Activated effector memory CD4-positive, alpha-beta T cell treated with Interleukin-2 at 50 U/mL for 16 hours (primary cell): ENCODE measurements around the gene HSD17B8.

Experiments
- DNase-seq: peaks from one replicate; pipeline ENCODE4 v3.0.0-alpha.2; 2020

HSD17B8 gene

GRCh38 chr6:33204415-33205190 lies at the start of gene HSD17B8:
TSS of gene HSD17B8 (plus strand) at chr6:33204655. CDS start at chr6:33204669, 14 bp downstream.
- DNase-seq = peak; percentile 86

- DNase-seq = no peak
Observed at GRCh38 chr6:33156561-33156960, 47.9 kb upstream of the HSD17B8 start.

DNA sequence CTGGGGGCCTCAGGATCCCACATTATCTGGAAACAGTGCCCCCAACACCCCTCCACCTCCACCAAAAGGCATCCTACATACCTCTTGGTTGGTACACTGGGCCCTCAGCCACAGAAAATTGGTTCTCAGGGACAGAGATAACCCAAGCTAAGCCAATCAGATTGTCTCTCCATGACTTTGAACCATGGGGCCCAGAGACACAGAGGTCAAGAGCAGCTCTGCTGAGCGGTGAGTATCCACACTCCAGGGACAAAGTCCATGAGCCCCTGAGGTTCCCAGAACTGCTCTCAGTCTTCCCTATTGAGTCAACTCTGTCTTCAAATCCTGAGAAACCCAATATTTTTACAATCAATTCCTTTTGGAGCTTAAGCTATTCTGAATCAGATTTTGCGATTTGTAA lies 47.5 kb upstream of the HSD17B8 start:
- no peak for DNase-seq

GRCh38 chr6:33160096-33160495 lies 44.4 kb upstream of the HSD17B8 start:
- DNase-seq = no peak

DNA sequence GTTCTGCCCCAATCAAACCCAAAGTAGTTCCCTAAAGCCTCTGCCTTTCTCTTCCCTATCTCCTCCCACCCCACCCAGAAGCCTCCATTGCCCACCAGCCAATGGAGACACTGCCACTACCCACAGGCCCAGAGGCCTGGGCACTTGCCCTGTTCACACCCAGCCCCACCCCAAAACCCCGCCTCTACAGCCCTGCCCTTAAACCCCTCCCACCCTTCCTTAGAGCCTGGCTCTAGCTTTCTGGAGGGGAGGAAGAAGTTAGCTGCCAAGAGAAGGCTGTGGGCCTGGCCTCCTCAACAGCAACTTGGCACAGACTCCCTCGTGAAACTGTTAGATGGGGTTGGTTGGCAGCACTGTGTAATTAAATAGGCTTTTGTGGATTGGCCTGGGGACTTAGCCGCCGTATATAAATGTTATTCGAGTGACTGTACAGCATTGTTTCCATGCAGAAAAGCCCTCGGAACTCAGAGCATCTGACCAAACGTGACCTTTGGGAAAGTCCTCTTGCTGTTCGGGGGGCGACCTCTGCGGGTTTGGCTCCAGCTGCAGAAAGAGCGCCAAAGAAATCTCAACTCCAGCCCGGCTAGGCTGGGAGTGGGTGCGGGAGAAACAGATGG lies 43.6 kb upstream of the HSD17B8 start:
- DNase-seq = no peak

- DNase-seq = peak; percentile 76
Observed at GRCh38 chr6:33161354-33162331, 42.8 kb upstream of the HSD17B8 start.

GRCh38 chr6:33163540-33163939 lies 40.9 kb upstream of the HSD17B8 start:
- no peak for DNase-seq

DNA sequence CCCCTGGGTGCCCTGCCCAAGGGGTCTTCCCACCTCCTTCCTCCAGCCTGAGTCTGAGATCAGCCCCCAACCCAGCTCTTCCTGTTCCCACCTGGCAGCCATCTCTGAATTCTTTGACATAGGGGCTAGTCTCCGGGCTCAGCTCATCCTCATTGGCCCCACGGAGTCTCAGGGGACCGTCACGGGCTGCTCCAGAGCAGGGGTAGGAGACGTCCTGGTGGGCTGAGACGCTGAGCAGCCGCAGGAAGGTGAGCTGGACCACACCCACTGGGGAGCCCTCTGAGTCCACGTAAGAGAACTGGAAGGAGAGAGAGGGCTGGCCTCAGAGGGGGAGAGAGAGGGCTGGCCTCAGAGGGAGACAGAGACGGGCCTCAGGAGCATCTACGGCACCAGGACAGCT lies 40.3 kb upstream of the HSD17B8 start:
- no peak for DNase-seq

DNA sequence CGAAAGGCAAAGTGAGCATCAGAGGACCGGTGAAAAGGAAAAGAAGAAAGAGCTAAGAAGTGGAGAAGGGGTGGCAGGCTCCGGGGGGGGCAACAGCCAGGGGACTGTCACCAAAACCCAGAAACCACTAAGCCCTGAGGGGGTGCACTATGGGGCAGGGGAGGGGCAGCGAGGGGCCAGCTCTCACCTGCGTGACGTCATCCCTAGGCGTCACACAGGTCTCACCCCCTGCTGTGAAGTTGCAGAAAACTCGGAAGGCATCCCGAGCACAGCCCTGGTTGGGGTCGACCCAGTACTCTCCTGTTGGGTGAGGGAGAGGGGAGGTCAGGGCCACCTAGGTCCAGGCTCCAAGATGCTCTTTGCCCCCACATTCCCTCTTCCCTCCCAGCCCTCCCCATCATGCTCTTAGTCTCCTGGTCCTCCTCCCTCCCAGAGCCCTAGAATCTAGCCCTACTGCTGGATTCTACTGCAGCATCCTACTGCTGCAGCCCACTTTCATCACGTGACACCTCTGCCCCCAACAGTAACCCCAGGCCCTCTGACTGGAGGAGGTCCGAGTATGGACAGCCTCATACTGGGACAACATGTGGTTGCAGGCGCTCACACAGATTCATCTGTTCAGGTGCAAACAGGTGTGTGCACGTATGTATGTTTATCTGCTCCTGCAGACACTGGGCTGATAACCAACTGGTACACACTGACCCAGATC lies 39.6 kb upstream of the HSD17B8 start:
- no peak for DNase-seq

- no peak for DNase-seq
Observed at GRCh38 chr6:33165581-33166258, 38.7 kb upstream of the HSD17B8 start.

DNA sequence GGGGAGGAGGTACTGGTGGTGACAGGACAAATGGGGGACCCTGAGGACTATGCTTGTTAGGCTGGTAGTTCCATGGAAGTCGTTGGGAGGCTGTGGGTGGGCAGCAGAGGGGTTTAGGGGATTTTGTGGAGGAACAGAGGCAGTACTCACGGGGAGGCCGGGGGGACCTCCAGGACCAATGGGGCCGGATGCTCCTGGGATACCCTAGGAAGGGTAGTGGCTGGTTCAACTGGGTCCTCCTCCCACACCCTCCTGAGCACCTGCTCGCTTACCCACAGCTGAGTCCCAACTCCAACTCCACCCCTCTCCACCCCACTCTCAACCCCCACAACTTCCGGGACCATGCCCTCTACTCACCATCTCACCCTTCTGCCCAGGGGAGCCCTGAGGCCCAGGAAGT lies 38.1 kb upstream of the HSD17B8 start:
- DNase-seq = no peak

- DNase-seq = no peak
Observed at GRCh38 chr6:33166811-33167210, 37.6 kb upstream of the HSD17B8 start.

- no peak for DNase-seq
Observed at GRCh38 chr6:33167374-33168283, 36.8 kb upstream of the HSD17B8 start.

GRCh38 chr6:33168284-33168601 lies 36.2 kb upstream of the HSD17B8 start:
- no peak for DNase-seq

GRCh38 chr6:33168639-33169038 lies 35.8 kb upstream of the HSD17B8 start:
- no peak for DNase-seq

- no peak for DNase-seq
Observed at GRCh38 chr6:33169291-33170175, 34.9 kb upstream of the HSD17B8 start.

DNA sequence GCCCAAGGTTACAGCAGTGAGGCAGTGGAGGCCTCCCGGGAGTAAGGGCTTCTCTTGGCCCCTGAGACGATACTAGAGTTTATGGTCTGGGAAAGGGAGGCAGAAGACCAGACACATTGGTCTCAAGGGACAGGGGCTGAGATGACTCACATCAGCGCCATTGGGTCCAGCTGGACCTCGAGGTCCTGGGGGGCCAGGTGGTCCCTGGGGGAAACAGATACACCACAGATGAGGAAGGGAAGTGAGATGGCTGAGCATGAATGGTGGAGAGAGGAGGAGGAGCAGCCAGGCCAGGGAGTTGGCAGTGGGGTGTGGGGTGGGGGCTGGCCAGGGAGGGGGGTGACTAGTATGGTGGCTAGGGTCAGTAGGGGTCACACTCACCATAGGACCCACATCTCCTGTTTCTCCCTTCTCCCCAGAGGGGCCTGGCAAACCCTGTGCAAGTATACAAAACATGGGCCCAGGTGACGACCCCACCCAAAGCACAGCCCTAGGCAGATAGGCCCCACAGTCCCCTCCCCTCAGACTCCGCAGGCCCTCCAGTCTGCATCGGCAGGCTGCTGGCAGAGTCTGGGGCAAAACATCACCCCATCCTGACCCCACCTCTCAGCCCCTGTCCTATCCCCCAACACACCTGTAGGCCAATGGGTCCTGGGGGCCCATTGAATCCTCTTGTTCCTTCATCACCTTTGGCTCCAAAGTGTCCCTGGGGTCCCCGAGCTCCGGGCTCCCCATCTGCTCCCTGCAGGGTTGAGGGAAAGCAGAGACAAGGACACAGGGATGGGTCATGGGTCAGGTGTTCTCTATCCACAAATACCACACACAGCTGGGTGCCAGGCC lies 34.1 kb upstream of the HSD17B8 start:
- no peak for DNase-seq

DNA sequence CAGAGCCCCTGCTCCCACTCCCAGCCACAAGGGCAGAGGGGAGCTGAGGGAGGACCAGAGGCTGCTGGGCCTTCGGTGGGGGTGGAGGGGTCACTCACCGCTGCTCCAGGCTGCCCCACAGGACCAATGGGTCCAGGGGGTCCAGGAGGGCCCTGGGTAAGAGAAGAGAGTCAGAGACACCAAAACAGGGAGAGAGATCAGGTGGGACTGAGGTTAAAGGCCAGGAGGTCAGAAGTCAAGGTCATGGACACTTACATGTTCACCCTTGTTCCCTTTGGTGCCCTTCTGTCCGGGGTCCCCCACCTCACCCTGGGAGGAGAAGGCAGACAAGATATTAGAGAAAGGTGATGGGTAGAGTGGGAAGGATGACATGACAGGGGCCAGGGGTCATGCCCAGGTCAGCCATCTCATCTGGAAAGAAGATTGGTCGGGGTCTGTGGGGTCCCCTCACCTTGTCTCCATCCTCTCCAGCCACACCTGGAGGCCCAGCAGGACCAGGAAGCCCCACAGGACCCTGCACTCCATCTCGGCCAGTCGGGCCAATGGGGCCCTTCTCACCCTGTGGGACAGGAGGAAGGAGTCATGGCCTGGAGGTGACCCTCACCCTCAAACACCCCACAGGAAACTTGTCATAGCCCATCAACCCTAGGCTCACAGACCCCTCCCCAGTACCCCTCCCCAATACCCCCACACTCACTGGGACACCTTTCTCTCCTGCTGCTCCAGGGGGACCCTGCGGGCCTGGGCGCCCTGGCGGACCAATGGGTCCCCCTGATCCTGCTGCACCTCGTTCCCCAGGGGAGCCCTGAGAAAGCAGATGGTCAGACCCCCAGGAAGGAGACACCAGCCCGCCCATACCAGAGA lies 33.2 kb upstream of the HSD17B8 start:
- no peak for DNase-seq
